ENCODE data around the gene CDK5RAP2.
"Not testable (repeated sequence)": the region's sequence is repeated elsewhere in the genome, so short reads cannot be mapped to it uniquely, and the experiment has no call there.

The CDK5RAP2 gene

GRCh38 chr9:120580051-120580896 is at the start of gene CDK5RAP2:
CDK5RAP2 (minus strand) TSS chr9:120580167; CDS start chr9:120579978, 189 bp downstream.
- peak; percentile 86 to 89 for DNase-seq (ENCODE audit: low read depth in 2 of 2)

DNA sequence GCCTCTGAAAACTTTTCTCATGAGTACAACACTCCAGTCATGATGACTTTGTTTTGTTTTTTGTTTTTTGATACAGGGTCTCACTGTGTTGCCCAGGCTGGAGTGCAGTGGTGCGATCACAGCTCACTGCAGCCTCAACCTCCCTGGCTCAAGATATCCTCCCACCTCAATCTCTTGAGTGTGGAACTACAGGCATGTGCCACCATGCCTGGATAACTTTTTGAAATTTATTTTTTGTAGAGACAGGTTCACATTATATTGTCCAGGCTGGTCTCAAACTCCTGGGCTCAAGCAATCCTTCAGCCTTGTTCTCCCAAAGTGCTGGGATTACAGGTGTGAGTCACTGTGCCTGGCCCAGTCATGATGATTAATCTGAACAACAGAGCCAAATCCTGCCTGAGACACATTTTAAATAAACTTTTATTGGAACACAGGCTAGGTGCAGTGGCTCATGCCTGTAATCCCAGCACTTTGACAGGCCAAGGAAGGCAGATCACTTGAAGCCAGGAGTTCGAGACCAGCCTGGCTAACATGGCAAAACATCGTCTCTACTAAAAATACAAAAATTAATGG is 49.0 kb upstream of the CDK5RAP2 start:
- not testable (repeated sequence) for DNase-seq (ENCODE audit: low read depth in 2 of 2)

GRCh38 chr9:120628207-120628924 is 48.4 kb upstream of the CDK5RAP2 start:
- DNase-seq (ENCODE audit: low read depth in 2 of 2): no peak

DNA sequence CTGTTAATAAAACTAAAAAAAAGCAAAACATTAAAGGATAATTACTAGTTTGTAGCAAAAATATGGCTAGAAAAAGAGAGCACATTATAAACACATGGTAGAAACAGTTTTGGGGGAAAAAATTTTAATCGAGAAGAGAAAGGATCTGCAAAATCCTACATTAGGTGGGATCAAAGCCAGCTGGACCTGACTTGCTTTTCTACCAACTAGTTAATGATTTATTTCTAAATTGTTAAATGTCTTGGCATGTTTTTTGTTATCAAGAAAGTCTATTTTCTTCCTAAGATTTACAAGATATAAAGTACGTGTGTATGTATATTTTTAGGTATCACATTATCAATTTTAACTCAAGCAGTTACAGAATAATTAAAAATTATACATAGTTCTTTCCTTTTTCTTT is 47.1 kb upstream of the CDK5RAP2 start:
- DNase-seq (ENCODE audit: low read depth in 2 of 2): no peak

- no peak for DNase-seq (ENCODE audit: low read depth in 2 of 2)
These were observed 46.5 kb upstream of the CDK5RAP2 start for GRCh38 chr9:120626512-120626911.

GRCh38 chr9:120625222-120625621 is 45.3 kb upstream of the CDK5RAP2 start:
- no peak for DNase-seq (ENCODE audit: low read depth in 2 of 2)

DNA sequence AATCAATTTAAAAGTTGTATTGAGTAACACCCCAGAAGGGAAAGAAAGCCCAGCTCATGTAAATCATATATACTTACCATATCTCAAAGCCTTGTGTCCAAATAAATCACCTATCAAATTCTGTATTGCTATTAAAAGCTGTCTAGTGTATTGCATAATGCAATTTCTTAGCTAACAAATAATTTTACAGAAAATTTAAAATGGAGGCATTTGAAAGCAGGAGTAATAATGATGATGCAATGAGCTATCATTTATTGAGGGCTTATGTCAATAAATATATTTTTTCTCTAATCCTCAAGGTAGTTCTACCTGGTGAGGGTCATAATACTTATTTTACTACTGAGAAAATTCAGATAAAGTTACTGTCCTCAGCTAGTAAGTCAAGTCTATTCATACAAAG is 42.8 kb upstream of the CDK5RAP2 start:
- no peak for DNase-seq (ENCODE audit: low read depth in 2 of 2)

DNA sequence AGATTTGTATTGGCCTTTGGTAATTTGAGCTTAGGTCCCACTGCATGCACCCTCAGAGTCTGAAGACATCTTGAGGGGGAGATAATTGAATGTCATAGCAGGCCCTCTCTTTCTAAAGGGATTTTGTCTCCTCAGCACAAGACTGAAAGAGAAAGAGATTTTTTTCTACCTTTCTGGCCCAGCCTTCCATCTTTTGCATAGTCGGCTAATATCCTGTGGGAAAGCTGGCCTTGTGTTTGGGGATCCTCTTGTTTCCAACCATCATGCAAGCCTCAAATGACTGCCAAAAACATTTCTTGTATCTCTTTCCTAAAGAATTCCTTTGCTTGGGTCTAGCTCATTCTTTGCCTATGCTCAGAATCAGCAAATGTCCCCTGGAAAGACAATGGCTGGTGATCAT is 42.0 kb upstream of the CDK5RAP2 start:
- DNase-seq (ENCODE audit: low read depth in 2 of 2): no peak

GRCh38 chr9:120619751-120620655 is 40.0 kb upstream of the CDK5RAP2 start:
- DNase-seq (ENCODE audit: low read depth in 2 of 2): peak; percentile 8 to 16

DNA sequence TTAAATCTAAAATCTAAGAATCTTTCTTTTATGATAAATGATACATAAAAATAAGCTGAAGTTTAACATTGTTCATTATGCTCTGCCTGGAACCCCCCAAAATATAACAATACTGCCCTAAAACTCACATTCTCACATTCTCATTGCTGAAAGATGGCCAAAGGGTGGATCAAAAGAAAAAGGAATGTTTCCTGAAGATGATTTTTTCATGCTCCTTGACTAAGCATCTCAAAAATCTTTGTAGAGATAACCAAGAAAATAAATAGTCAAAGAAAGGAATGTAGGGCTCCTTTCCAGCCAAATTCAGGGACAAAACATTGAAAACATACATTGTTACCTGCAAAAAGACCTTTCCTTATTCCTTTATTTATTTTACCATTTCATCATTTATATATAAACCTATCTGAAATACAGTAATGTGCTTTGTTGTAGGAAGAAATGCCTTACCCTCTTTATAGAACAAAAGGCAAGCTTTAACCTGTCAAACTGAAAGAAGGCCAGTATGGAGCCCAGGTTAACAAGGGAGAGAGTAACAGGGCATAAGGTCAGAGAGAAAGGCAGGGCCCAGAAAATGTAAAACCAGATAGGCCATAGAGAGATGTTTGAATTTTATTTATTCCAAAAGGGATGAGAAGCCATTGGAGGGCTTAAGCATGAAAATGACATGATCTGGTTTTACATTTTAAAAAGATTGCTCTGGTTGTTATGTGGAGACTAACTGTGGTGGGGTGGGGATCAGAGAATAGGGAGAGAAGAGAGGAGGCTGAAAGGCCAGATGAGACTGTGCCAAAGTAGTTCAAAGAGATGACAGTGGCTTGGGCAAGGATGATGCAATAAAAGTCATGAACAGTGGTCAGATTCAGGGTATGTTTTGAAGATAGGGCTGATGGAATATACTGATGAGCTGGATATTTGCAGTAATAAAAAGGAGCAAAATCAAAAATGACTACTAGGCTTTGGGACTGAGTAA is 37.3 kb upstream of the CDK5RAP2 start:
- no peak for DNase-seq (ENCODE audit: low read depth in 2 of 2)

DNA sequence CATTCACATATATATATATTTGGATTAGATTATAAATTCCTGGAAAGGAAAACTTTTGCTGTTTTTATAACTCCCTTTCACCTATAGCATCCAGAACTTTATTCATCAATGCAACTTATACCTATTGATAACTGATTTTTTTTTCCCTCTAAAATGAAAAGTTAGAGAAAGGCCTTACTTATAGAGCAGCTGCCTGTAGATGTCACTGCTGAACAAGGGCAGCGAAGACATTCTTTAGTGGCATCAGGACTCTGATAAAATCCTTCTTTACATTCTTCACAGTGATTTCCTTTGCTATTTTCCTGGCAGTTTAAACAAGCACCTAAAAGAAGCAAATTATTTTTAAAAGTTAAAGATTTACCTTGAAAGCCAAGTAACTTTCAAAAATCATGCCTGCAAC is 32.3 kb upstream of the CDK5RAP2 start:
- DNase-seq (ENCODE audit: low read depth in 2 of 2): no peak

DNA sequence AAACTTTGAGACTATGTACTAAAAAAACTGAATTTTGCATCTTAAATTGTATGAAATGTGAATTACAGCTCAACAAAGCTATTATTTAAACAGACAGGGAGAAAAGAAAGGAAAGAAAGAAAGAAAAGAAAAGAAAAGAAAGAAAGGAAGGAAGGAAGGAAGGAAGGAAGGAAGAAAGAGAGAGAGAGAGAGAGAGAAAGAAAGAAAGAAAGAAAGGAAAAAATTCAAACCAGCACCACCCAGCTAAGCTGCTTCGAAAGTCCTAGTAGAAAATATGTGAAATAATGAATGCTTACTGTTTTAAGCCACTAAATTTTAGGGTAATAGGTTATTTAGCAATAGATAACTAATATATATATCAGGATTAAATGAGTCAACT is 31.7 kb upstream of the CDK5RAP2 start:
- DNase-seq (ENCODE audit: low read depth in 2 of 2): no peak

DNA sequence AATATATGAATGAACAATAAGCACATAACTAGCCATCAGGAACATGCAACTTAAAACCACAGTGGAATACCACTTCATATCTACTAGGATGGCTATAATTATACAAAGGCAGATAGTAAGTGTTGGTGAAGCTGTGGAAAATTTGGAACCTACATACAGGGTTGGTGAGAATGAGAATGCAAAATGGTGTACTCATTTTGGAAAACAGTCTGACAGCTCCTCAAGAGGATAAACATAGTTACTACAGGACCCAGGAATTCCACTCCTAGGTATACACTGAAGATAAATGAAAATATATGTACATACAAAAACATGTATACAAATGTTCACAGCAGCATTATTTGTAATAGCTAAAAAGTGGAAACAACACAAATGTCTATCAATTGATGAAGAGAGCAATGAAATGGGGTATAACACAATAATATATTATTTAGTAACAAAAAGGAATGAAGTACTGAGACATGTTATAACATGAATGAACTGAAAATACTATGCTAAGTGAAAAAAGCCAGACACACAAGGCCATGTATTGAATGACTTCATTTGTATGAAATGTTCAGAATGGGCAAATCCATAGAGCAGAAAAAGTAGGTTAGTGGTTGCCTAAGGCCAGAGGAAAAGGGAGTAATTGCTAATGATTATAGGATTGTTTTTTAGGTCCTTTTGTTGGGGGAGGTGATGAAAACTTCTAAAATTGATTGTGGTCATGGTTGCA is 31.2 kb upstream of the CDK5RAP2 start:
- DNase-seq (ENCODE audit: low read depth in 2 of 2): no peak

DNA sequence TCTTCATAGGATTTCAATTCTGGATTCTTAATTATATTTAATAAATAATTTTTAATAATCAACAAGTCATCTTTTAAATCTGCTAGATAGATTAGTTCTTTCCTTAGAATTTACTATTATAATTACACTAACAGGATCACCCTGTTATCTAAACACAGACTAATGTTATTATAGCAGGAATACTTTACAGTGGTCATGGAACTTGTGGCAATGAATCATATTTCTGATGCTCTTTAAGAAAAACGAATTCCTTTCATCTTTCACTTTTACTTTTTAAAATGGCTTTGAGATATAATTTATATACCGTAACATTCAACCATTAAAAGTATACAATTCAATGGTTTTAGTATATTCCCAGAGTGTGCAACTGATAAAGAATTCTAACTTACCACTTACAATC is 29.7 kb upstream of the CDK5RAP2 start:
- no peak for DNase-seq (ENCODE audit: low read depth in 2 of 2)

DNA sequence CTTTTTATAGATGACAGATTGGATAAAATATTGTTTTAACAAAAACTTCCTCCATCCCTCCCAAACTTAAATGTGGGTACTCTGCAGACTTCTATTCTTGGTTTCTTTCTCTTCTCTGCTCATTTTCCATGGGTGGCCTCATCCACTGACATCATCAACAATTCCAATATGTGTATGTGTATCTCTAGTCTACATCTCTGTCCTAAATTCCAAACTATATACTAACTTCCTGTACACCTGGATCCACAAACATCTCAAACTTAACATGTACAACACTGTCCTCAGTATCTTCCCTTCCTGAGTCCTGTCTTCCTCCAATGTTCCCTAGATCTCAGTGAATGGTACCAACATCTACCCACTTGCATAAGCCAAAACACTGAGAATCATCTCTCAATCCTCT is 28.5 kb upstream of the CDK5RAP2 start:
- no peak for DNase-seq (ENCODE audit: low read depth in 2 of 2)

- DNase-seq (ENCODE audit: low read depth in 2 of 2): no peak
These were observed 23.6 kb upstream of the CDK5RAP2 start for GRCh38 chr9:120603591-120603990.

DNA sequence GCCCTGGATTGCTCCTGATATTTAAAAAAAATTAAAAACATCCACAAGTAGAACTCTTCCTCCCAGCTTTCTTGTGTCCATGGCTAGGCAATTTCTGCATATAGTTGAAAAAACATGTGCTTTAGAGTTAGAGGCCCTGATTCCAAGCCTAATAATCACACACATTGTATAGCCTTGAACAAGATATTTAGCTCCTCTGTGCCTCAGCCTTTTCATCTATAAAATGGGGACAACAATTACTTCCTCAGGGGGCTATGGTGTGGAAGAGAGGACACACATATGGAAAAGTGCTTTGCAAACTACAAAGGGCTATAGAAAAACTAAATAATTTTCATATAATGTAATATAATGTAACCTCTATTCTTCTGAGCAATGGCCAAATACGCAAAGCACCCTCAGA is 23.0 kb upstream of the CDK5RAP2 start:
- DNase-seq (ENCODE audit: low read depth in 2 of 2): no peak

GRCh38 chr9:120593955-120594277 is 13.9 kb upstream of the CDK5RAP2 start:
- no peak for DNase-seq (ENCODE audit: low read depth in 2 of 2)

- no peak for DNase-seq (ENCODE audit: low read depth in 2 of 2)
These were observed 13.4 kb upstream of the CDK5RAP2 start for GRCh38 chr9:120593250-120593954.
